K562 (cell line): ENCODE results near the gene TNRC6B. TPM values are rescaled to one million over a fixed set of nuclear protein-coding genes. Genes with fewer than 3 reads are reported as not detected.

Source experiments
- ATAC-seq: fragments of 200-7000 bp; cut with Tn5 transposase; 3 replicates; pipeline ENCODE4 v1.9.1; 2020; ENCODE audit warnings: moderate library complexity
- BruUV-seq: library from RNA; stranded (reverse); fragments of 400-500 nt; replicated peaks from 2 replicates; lab custom pipeline; 2021; lab: Mats Ljungman, UMichigan
- CTCF ChIA-PET: fragments of 300-600 bp; formaldehyde crosslinking; extraction: SDS; loops from one replicate; lab custom pipeline; 2021; ENCODE audit warnings: low intra/inter-chr PET ratio; lab: Yijun Ruan, JAX
- POLR2A ChIA-PET: fragments of 300-600, 350-650 bp; sonication (Branson Sonifier 250); formaldehyde crosslinking; extraction: SDS; loops from one replicate; lab custom pipeline; 2021; ENCODE audit warnings: antibody characterized with exemption, inconsistent platforms; lab: Yijun Ruan, JAX
- DNase-seq, 4 experiments: peaks; one replicate each; pipeline versions ENCODE4 v3.0.0 to v3.0.0-alpha.2; 2011 to 2018; ENCODE audit warnings: low spot score in 3 of 4, mixed read lengths in 3 of 4; ENCODE audit errors: extremely low read depth in 1 of 4
- FAIRE-seq: peaks from 2 replicates; lab custom pipeline; 2011; peaks lifted over from hg19 to GRCh38; lab: Jason Lieb, UNC
- H2AFZ ChIP-seq: 2 replicates; pipeline ENCODE4 v1.6.0; 2011; ENCODE audit warnings: low read depth, low read length, control low read depth, inconsistent platforms
- H3K27ac ChIP-seq: fragments of 200-600 bp; 3 replicates; pipeline ENCODE4 v1.8.0; 2011; ENCODE audit warnings: low read depth, mild to moderate bottlenecking, control low read depth, inconsistent platforms, low read length, moderate library complexity, mixed read lengths; ENCODE audit errors: extremely low read depth
- H3K27me3 ChIP-seq, 2 experiments: fragments of 300-600 bp in 1 of 2; 2 replicates in 1 of 2; 3 replicates in 1 of 2; pipeline versions ENCODE4 v1.6.0 to v1.8.0; 2011; ENCODE audit warnings: inconsistent platforms in 2 of 2, low read length in 2 of 2, mild to moderate bottlenecking in 1 of 2, mixed read lengths in 1 of 2, moderate library complexity in 1 of 2; ENCODE audit not compliant: control insufficient read depth in 2 of 2, insufficient read depth in 2 of 2
- H3K36me3 ChIP-seq: fragments of 300-600 bp; 3 replicates; pipeline ENCODE4 v1.8.0; 2011; ENCODE audit warnings: mild to moderate bottlenecking, low read length, inconsistent platforms; ENCODE audit not compliant: control insufficient read depth, insufficient read depth
- H3K4me1 ChIP-seq, 2 experiments: fragments of 200-600 bp in 1 of 2; replicated peaks in 1 of 2; 2 replicates in 1 of 2; 3 replicates in 1 of 2; pipeline versions ENCODE4 v1.5.1 to v1.8.0; 2011; ENCODE audit warnings: inconsistent platforms in 2 of 2, low read length in 2 of 2, mild to moderate bottlenecking in 1 of 2, mixed read lengths in 1 of 2, moderate library complexity in 1 of 2; ENCODE audit not compliant: control insufficient read depth in 2 of 2, insufficient read depth in 2 of 2
- H3K4me2 ChIP-seq: 2 replicates; pipeline ENCODE4 v1.6.1; 2011; ENCODE audit warnings: low read length, control low read depth, inconsistent platforms, mixed read lengths; ENCODE audit not compliant: insufficient read depth
- H3K4me3 ChIP-seq: fragments of 200-600 bp; sonication (generic), shearing (Covaris generic); 2 replicates; pipeline ENCODE4 v1.5.1; 2016; ENCODE audit warnings: control low read depth, inconsistent platforms
- H3K79me2 ChIP-seq: fragments of 200-600 bp; 3 replicates; pipeline ENCODE4 v1.8.0; 2011; ENCODE audit warnings: low read length, inconsistent platforms; ENCODE audit not compliant: control insufficient read depth, insufficient read depth
- H3K9ac ChIP-seq, 2 experiments: 2 replicates each; pipeline versions ENCODE4 v1.6.0 to v1.6.1; 2011; ENCODE audit warnings: low read depth in 2 of 2, low read length in 2 of 2, control low read depth in 1 of 2, inconsistent platforms in 1 of 2, mild to moderate bottlenecking in 1 of 2, mixed read lengths in 1 of 2; ENCODE audit not compliant: insufficient read depth in 1 of 2
- H3K9me1 ChIP-seq: one replicate; pipeline ENCODE4 v1.6.0; 2011; ENCODE audit warnings: inconsistent platforms, mild to moderate bottlenecking, low read length, moderate library complexity; ENCODE audit not compliant: control insufficient read depth, insufficient read depth
- H3K9me3 ChIP-seq: replicated peaks from 2 replicates; pipeline ENCODE4 v1.5.1; 2011; ENCODE audit warnings: low read depth, low read length, inconsistent platforms; ENCODE audit not compliant: control insufficient read depth, insufficient read depth
- H4K20me1 ChIP-seq: replicated peaks from 2 replicates; pipeline ENCODE4 v1.6.1; 2011; ENCODE audit warnings: low read length, inconsistent platforms, mixed read lengths; ENCODE audit not compliant: control insufficient read depth, insufficient read depth
- BMI1 ChIP-seq: fragments of 150-350 bp; IDR thresholded peaks from 2 replicates; pipeline ENCODE4 v1.6.1; 2014; ENCODE audit warnings: low read length
- C11orf30 ChIP-seq: fragments of 450-650 bp; IDR thresholded peaks from 2 replicates; pipeline ENCODE4 v1.6.1; 2016; ENCODE audit warnings: low read depth, mild to moderate bottlenecking
- ETS2 ChIP-seq: IDR thresholded peaks from 2 replicates; pipeline ENCODE4 v1.6.1; 2016; ENCODE audit warnings: borderline replicate concordance, missing genetic modification characterization, mild to moderate bottlenecking, moderate library complexity, missing compliant biosample characterization; ENCODE audit not compliant: poor library complexity, severe bottlenecking
- GTF2B ChIP-seq: IDR thresholded peaks from 2 replicates; pipeline ENCODE4 v1.6.1; 2011; ENCODE audit not compliant: insufficient read length; ENCODE audit errors: extremely low read depth
- HMG20B ChIP-seq: fragments of 250-450 bp; sonication (Bioruptor Pico); IDR thresholded peaks from 2 replicates; pipeline ENCODE4 v1.5.0; 2021; ENCODE audit warnings: mild to moderate bottlenecking
- HNRNPH1 ChIP-seq: fragments of 200-400 bp; formaldehyde crosslinking; optimal IDR thresholded peaks from 2 replicates; pipeline ENCODE3; 2017; ENCODE audit warnings: low read depth, mild to moderate bottlenecking, low read length, moderate library complexity
- HNRNPUL1 ChIP-seq: fragments of 200-400 bp; formaldehyde crosslinking; IDR thresholded peaks from 2 replicates; pipeline ENCODE4 v1.6.1; 2017; ENCODE audit warnings: low read length
- IRF2 ChIP-seq: sonication (generic); formaldehyde crosslinking; IDR thresholded peaks from 2 replicates; pipeline ENCODE4 v1.8.1; 2022; ENCODE audit warnings: mild to moderate bottlenecking, missing genetic modification reagents
- KLF10 ChIP-seq: fragments of 250-450 bp; sonication (Bioruptor Pico); IDR thresholded peaks from 2 replicates; pipeline ENCODE4 v1.6.1; 2021; ENCODE audit warnings: matching md5 sums
- POLR2AphosphoS2 ChIP-seq: IDR thresholded peaks from 2 replicates; pipeline ENCODE4 v1.6.1; 2012; ENCODE audit warnings: low read length, improper control_type of control experiment
- POLR2AphosphoS5 ChIP-seq: IDR thresholded peaks from 2 replicates; pipeline ENCODE4 v1.6.1; 2011; ENCODE audit warnings: mild to moderate bottlenecking, low read depth, low read length, moderate library complexity; ENCODE audit not compliant: control insufficient read depth, insufficient read depth
- PURB ChIP-seq: sonication (generic); formaldehyde crosslinking; IDR thresholded peaks from 2 replicates; pipeline ENCODE4 v1.9.0; 2021; ENCODE audit warnings: low read depth, mild to moderate bottlenecking, missing genetic modification reagents
- RFX1 ChIP-seq: fragments of 450-650 bp; IDR thresholded peaks from 2 replicates; pipeline ENCODE4 v1.6.1; 2016; ENCODE audit warnings: mild to moderate bottlenecking, moderate library complexity
- TAL1 ChIP-seq: fragments of 450-650 bp; IDR thresholded peaks from 2 replicates; pipeline ENCODE4 v1.6.1; 2016; ENCODE audit warnings: mild to moderate bottlenecking
- TGIF2 ChIP-seq: sonication (generic); formaldehyde crosslinking; IDR thresholded peaks from 2 replicates; pipeline ENCODE4 v1.8.1; 2022; ENCODE audit warnings: mild to moderate bottlenecking, missing genetic modification reagents, moderate library complexity
- TRIM24 ChIP-seq, 2 experiments: fragments of 450-650 bp; IDR thresholded peaks; 2 replicates each; pipeline ENCODE4 v1.6.1; 2016
- ZNF143 ChIP-seq: sonication (generic); formaldehyde crosslinking; IDR thresholded peaks from 2 replicates; pipeline ENCODE4 v1.9.0; 2022; ENCODE audit warnings: mild to moderate bottlenecking, missing genetic modification reagents
- ZNF212 ChIP-seq: fragments of 450-650 bp; formaldehyde crosslinking; IDR thresholded peaks from 2 replicates; pipeline ENCODE4 v1.4.0; 2020; ENCODE audit warnings: mild to moderate bottlenecking
- ZNF830 ChIP-seq: fragments of 250-450 bp; sonication (Bioruptor Pico); IDR thresholded peaks from 2 replicates; pipeline ENCODE4 v1.5.0; 2021; ENCODE audit warnings: mild to moderate bottlenecking
- WGBS: fragments of 100-300 bp; shearing (Covaris generic); methylation state at CpG from one replicate; pipeline ENCODE4 v1.1.6; 2016; ENCODE audit warnings: low coverage, mixed read lengths; ENCODE audit not compliant: insufficient coverage; ENCODE audit errors: missing lambda C conversion rate; 5-methylcytosine and 5-hydroxymethylcytosine counted together
- in situ Hi-C: fragments of 300-500 bp; cut with MboI; formaldehyde crosslinking; loops from 4 replicates; pipeline ENCODE4 v1.15.0; 2018; ENCODE audit warnings: inconsistent platforms, mixed read lengths
- intact Hi-C: fragments of 100-400 bp; cut with micrococcal nuclease; formaldehyde crosslinking; loops from 2 replicates; pipeline ENCODE4 v1.14.2; 2022
- polyA plus RNA-seq, 8 experiments: library from polyadenylated mRNA; depleted of rRNA in 4 of 8; stranded (reverse) in 5 of 8; unstranded in 3 of 8; fragments of >200 nt; fragmentation: Nextera tagmentation in 2 of 8; fragmentation: Illumina TruSeq in 1 of 8; extraction: Ambion mirVana in 2 of 8; extraction: Trizol in 1 of 8; gene quantifications; 2 replicates each; pipeline versions ENCODE4 v1.2.1 to v1.2.3, GENCODE V29; 2011 to 2014; ENCODE audit warnings: inconsistent platforms in 1 of 8, missing spikeins in 1 of 8
- total RNA-seq, 7 experiments: library from RNA; depleted of rRNA in 6 of 7; stranded (reverse); fragments of >200 nt in 6 of 7; fragmentation: Illumina TruSeq in 2 of 7; extraction: Trizol in 2 of 7; gene quantifications; 2 replicates each; pipeline versions ENCODE4 v1.2.1 to v1.2.3, GENCODE V29; 2011 to 2021; ENCODE audit warnings: low replicate concordance in 1 of 7

Gene TNRC6B
- total and polyA plus RNA-seq, 9 of the 15 experiments (the other 6 are each of a cell fraction or from before 2014, with no cell fraction given) = 0.96 to 18.8 (median 10.8) TPM

GRCh38 chr22:40244586-40244985, 66.9 kb downstream of the TNRC6B start:
- intact Hi-C loops (no loop called here), in situ Hi-C loops (no loop called here)
- Histone ChIP-seq H3K4me1 (peaks cover 0 to 8% of the 10 kb centered on the region in 2 experiments; a peak in 3 of 5 replicates), H4K20me1 (peaks cover 1% of the 10 kb centered on the region; the same call in 1 of the 2 replicates), H3K9me3 (no peaks in the 10 kb centered on the region), H3K4me2 (no peak overlapping the region), H3K9ac (no peak overlapping the region), H2AFZ (no peak overlapping the region), H3K9me1 (no peaks in the 10 kb centered on the region), H3K79me2 (peaks cover 30% of the 10 kb centered on the region), H3K4me3 (no peak overlapping the region), H3K36me3 (peaks cover 12% of the 10 kb centered on the region; the same call in 1 of the 3 replicates), H3K27me3 (no peaks in the 10 kb centered on the region), H3K27ac (no peak overlapping the region)
- DNase-seq (no peak), ATAC-seq (no peak), FAIRE-seq (no peak)
- no TSS peak for BruUV-seq
- WGBS = 70% methylated on average over 3 of the region's 3 CpGs
- ChIA-PET POLR2A (no interaction called here), CTCF (interaction anchor here (0.7 kb wide), 1 partner anchor 37 kb away, joined by 4 read pairs; no protein-coding TSS in a partner anchor)
- TF ChIP-seq PURB (CRISPR knock-in tag) (no peak), GTF2B (no peak), ZNF143 (no peak), TRIM24 (IDR thresholded peaks at IDR 0.05) (no peak), IRF2 (no peak), ETS2 (tag) (no peak), RFX1 (no peak), ZNF212 (no peak), ZNF830 (CRISPR knock-in tag) (no peak), POLR2AphosphoS2 (no peak), C11orf30 (no peak), TGIF2 (CRISPR knock-in tag) (no peak), HMG20B (CRISPR knock-in tag) (no peak), POLR2AphosphoS5 (no peak), BMI1 (no peak), TAL1 (no peak), HNRNPUL1 (no peak), KLF10 (CRISPR knock-in tag) (no peak), HNRNPH1 (no peak)
